Neural cell (in vitro differentiated cells): ENCODE measurements around the gene TF. TPM values are rescaled to one million over a fixed set of nuclear protein-coding genes. Genes with fewer than 3 reads are reported as not detected.

Experiments used
- H2AFZ ChIP-seq: fragments of 200-600, 300-800 bp; sonication (generic), shearing (Covaris generic); 2 replicates; pipeline ENCODE4 v1.6.0; 2014; ENCODE audit warnings: low read depth, mild to moderate bottlenecking, antibody characterized with exemption, low read length, moderate library complexity
- H3F3A ChIP-seq: fragments of 200-600 bp; shearing (Covaris generic); 2 replicates; pipeline ENCODE4 v1.6.1; 2016; ENCODE audit warnings: mild to moderate bottlenecking, moderate library complexity, mixed read lengths, antibody characterized with exemption, low read length; ENCODE audit not compliant: insufficient read depth, poor library complexity, severe bottlenecking
- H3K27ac ChIP-seq: fragments of 200-600, 300-800 bp; sonication (generic), shearing (Covaris generic); 2 replicates; pipeline ENCODE4 v1.5.1; 2014; ENCODE audit warnings: mild to moderate bottlenecking, low read length, moderate library complexity
- H3K27me3 ChIP-seq: fragments of 300-800, 200-600 bp; sonication (generic), shearing (Covaris generic); 2 replicates; pipeline ENCODE4 v1.6.0; 2014; ENCODE audit warnings: mild to moderate bottlenecking, low read depth, low read length, moderate library complexity; ENCODE audit not compliant: insufficient read depth
- H3K36me3 ChIP-seq: fragments of 300-800, 200-600 bp; sonication (generic), shearing (Covaris generic); 2 replicates; pipeline ENCODE4 v1.5.1; 2014; ENCODE audit warnings: mild to moderate bottlenecking, antibody characterized with exemption, low read length, moderate library complexity; ENCODE audit not compliant: insufficient read depth
- H3K4me2 ChIP-seq: fragments of 300-800, 200-600 bp; sonication (generic), shearing (Covaris generic); 2 replicates; pipeline ENCODE4 v1.6.0; 2014; ENCODE audit warnings: mild to moderate bottlenecking, low read length
- H3K4me3 ChIP-seq: fragments of 300-800, 200-600 bp; sonication (generic), shearing (Covaris generic); 2 replicates; pipeline ENCODE4 v1.5.1; 2014; ENCODE audit warnings: mild to moderate bottlenecking, low read length, moderate library complexity
- H3K79me2 ChIP-seq: fragments of 200-600 bp; shearing (Covaris generic); replicated peaks from 2 replicates; pipeline ENCODE4 v1.6.0; 2014; ENCODE audit warnings: mild to moderate bottlenecking, low read length, moderate library complexity; ENCODE audit not compliant: insufficient read depth
- H3K9ac ChIP-seq: fragments of 300-800, 200-600 bp; sonication (generic), shearing (Covaris generic); 2 replicates; pipeline ENCODE4 v1.6.1; 2016; ENCODE audit warnings: mild to moderate bottlenecking, low read length, mixed read lengths
- H3K9me2 ChIP-seq: fragments of 200-600 bp; shearing (Covaris generic); 2 replicates; pipeline ENCODE4 v1.6.1; 2016; ENCODE audit warnings: mild to moderate bottlenecking, low read length, mixed read lengths; ENCODE audit not compliant: insufficient read depth
- H3K9me3 ChIP-seq: fragments of 200-600, 300-800 bp; sonication (generic), shearing (Covaris generic); 2 replicates; pipeline ENCODE4 v1.6.1; 2016; ENCODE audit warnings: mild to moderate bottlenecking, mixed run types, low read length, moderate library complexity, mixed read lengths
- H4K20me1 ChIP-seq: fragments of 200-600 bp; shearing (Covaris generic); 2 replicates; pipeline ENCODE4 v1.6.1; 2016; ENCODE audit warnings: mild to moderate bottlenecking, mixed run types; ENCODE audit not compliant: insufficient read depth
- EP300 ChIP-seq: fragments of 450-650 bp; conservative IDR thresholded peaks from 2 replicates; pipeline ENCODE4 v1.6.1; 2014; ENCODE audit warnings: antibody characterized with exemption, mild to moderate bottlenecking, moderate library complexity; ENCODE audit not compliant: poor library complexity, severe bottlenecking
- RAD21 ChIP-seq: fragments of 450-650 bp; conservative IDR thresholded peaks from 2 replicates; pipeline ENCODE4 v1.6.1; 2014; ENCODE audit warnings: antibody characterized with exemption, mild to moderate bottlenecking, moderate library complexity
- TAF1 ChIP-seq: IDR thresholded peaks from 2 replicates; pipeline ENCODE4 v1.6.1; 2012; ENCODE audit warnings: low read depth
- polyA plus RNA-seq: library from polyadenylated mRNA; depleted of rRNA; stranded (reverse); fragments of >200 nt; gene quantifications from 2 replicates; pipeline ENCODE4 v1.2.3, GENCODE V29; 2014
- TF ChIP-seq, protein P1 (sequence below): IDR thresholded peaks from 2 replicates; pipeline ENCODE4 v1.6.1; 2012; ENCODE audit warnings: borderline replicate concordance

Gene TF
- polyA plus RNA-seq, 1 donor from 2014 or later, result 1.4 TPM

DNA sequence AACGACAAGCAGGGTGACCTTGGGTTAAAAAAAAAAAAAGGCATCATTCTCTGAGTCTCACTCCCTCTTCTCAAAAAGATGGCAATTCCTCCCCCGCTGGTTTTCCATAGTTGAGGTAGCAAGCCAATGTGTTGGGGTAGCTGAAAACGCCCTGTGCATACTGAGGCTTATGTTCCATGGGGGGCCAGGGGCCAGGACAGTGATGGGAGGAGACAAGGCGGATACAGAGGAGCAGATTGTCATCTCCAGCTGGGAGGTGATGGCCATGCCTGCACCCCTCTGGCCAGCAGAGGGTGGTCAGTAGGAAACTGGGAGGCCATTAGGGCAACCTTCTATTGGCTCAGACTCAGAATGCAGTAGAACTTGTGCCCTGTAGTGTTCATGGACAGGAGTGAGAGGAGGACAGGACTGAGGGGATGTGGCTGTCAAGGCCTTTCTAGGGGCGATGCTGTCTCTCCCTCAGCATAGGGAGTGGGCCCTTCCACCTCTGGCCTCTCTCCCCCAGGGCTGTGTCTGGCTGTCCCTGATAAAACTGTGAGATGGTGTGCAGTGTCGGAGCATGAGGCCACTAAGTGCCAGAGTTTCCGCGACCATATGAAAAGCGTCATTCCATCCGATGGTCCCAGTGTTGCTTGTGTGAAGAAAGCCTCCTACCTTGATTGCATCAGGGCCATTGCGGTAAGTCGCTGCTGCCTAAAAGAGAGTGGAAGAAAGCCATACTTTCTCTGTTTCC lies 1.9 kb downstream of the TF start:
- H3K27ac ChIP-seq, result no peak overlapping the region
- H3F3A ChIP-seq, result no peaks in the 10 kb centered on the region
- no peaks in the 10 kb centered on the region for H4K20me1 ChIP-seq
- H3K79me2 ChIP-seq, result no peaks in the 10 kb centered on the region
- no peaks in the 10 kb centered on the region for H3K9me2 ChIP-seq
- H3K4me2 ChIP-seq, result no peak overlapping the region
- no peaks in the 10 kb centered on the region for H3K36me3 ChIP-seq
- TF ChIP-seq EP300, result no peak
- no peak for TF ChIP-seq RAD21
- TF ChIP-seq, protein P1, sequence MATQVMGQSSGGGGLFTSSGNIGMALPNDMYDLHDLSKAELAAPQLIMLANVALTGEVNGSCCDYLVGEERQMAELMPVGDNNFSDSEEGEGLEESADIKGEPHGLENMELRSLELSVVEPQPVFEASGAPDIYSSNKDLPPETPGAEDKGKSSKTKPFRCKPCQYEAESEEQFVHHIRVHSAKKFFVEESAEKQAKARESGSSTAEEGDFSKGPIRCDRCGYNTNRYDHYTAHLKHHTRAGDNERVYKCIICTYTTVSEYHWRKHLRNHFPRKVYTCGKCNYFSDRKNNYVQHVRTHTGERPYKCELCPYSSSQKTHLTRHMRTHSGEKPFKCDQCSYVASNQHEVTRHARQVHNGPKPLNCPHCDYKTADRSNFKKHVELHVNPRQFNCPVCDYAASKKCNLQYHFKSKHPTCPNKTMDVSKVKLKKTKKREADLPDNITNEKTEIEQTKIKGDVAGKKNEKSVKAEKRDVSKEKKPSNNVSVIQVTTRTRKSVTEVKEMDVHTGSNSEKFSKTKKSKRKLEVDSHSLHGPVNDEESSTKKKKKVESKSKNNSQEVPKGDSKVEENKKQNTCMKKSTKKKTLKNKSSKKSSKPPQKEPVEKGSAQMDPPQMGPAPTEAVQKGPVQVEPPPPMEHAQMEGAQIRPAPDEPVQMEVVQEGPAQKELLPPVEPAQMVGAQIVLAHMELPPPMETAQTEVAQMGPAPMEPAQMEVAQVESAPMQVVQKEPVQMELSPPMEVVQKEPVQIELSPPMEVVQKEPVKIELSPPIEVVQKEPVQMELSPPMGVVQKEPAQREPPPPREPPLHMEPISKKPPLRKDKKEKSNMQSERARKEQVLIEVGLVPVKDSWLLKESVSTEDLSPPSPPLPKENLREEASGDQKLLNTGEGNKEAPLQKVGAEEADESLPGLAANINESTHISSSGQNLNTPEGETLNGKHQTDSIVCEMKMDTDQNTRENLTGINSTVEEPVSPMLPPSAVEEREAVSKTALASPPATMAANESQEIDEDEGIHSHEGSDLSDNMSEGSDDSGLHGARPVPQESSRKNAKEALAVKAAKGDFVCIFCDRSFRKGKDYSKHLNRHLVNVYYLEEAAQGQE, result no peak
- H2AFZ ChIP-seq, result no peak overlapping the region
- no peak overlapping the region for H3K4me3 ChIP-seq
- no peaks in the 10 kb centered on the region for H3K9me3 ChIP-seq
- H3K27me3 ChIP-seq, result no peaks in the 10 kb centered on the region
- H3K9ac ChIP-seq, result no peak overlapping the region

DNA sequence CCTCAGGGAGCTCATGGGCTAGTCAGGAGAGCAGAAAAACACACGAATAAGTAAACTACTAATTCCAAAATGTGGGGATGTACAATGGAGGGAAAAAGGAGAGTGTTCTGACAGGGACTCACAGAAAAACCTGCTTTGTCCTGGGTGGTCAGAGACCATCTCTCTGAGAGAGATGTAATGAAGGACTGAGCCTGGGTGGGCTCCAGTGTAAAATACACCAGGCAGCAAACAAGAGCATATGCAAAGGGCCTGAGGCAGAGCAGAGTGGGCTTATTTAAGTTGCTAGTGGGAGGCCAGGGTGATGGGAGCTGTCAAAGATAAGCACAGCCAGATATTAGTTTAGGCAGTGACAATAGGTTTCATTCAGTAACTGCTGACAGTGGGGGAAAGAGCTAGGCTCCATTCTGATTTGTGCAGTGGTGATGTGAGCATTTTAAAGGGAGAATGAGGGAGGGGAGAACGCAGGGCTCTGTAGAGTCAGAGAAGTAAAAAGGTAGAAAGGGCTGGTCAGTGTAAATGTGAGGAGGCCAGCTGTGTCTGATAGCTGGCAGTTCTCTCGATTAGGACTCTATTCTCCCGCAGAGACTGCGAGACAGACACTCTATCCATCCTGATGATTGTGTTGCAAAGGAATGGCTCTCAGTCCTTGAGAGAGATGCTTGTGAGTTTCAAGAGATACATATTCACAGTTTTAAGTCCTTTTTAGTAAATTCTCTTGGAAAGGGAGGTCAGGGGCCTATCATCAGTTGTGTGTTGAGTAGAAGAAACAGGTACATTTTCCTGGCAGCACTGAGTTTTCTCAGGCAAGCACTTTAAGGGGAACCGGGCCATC lies 3.5 kb downstream of the TF start:
- Histone ChIP-seq H4K20me1 (no peaks in the 10 kb centered on the region), H3K36me3 (no peaks in the 10 kb centered on the region), H3K27me3 (no peaks in the 10 kb centered on the region), H3K27ac (no peak overlapping the region), H3K9me2 (no peaks in the 10 kb centered on the region), H3K9ac (no peak overlapping the region), H3K4me3 (no peak overlapping the region), H3F3A (no peaks in the 10 kb centered on the region), H3K9me3 (no peaks in the 10 kb centered on the region), H3K79me2 (no peaks in the 10 kb centered on the region), H3K4me2 (no peak overlapping the region), H2AFZ (no peak overlapping the region)
- no peak for TF ChIP-seq EP300

DNA sequence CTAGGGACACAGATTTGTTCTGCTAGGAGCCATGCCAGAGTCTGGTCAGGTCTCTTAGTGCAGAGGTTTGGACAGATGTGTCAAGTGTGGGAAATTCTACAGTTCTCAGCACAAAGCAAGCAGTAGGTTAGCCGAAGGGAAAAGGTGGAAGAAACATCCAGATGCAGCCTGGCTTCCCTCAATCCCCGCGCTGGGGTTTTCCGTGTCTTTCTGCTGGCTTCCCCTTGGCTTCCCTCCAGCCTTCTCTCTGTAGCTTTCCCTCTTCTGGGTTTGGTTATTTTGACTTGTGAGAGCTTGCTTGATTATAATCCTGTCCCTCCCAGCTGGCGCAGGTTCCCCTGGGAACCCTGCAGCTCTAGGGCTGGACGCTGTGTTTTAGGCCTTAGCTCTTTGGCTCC lies 4.1 kb downstream of the TF start:
- Histone ChIP-seq H3K4me2 (no peak overlapping the region), H3K27me3 (no peaks in the 10 kb centered on the region), H3K27ac (no peak overlapping the region), H4K20me1 (no peaks in the 10 kb centered on the region), H3K36me3 (no peaks in the 10 kb centered on the region), H3K9ac (no peak overlapping the region), H3K79me2 (no peaks in the 10 kb centered on the region), H3K9me2 (no peaks in the 10 kb centered on the region), H2AFZ (no peak overlapping the region), H3F3A (no peaks in the 10 kb centered on the region), H3K4me3 (no peak overlapping the region), H3K9me3 (no peaks in the 10 kb centered on the region)
- TF ChIP-seq TAF1, result no peak
- TF ChIP-seq, protein P1, result no peak
- TF ChIP-seq RAD21, result no peak
